HT-29 (cell line): ENCODE results near the gene ZYG11A. TPM values are rescaled to one million over a fixed set of nuclear protein-coding genes. Genes with fewer than 3 reads are reported as not detected.
A peak's percentile ranks its signal among the peaks of the same experiment; 100 is the strongest.

Source experiments
- DNase-seq: peaks from one replicate; pipeline ENCODE4 v3.0.0-alpha.2; 2015; ENCODE audit warnings: low spot score
- small RNA-seq: library from RNA; depleted of rRNA; stranded (forward); fragments of <200 nt; gene quantifications from one replicate; pipeline ENCODE3, GENCODE V24; 2014
- total RNA-seq: library from RNA; depleted of rRNA; stranded (reverse); fragments of >200 nt; shearing (Covaris generic); gene quantifications from 2 replicates; pipeline ENCODE4 v1.2.3, GENCODE V29; 2014; rRNA removed

ZYG11A gene
- total RNA-seq, 1 experiment from 2014 or later = not detected

DNA sequence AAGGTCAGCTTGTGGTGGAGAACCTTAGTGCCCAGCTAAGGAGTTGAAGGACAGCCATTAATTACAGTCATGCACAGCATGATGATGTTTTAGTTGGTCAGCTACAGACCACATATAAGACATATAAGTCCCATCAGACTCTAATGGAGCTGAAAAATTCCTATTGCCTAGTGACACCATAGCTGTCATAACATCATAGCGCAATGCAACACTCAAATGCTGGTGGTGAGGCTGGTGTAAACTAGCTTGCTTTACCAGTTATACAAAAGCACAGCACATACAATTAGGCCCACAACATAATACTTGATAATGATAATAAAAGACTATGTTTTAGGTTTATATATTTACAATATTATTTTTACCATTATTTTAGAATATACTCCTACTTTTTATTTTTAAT, 75.0 kb downstream of the ZYG11A start:
- no peak for DNase-seq

DNA sequence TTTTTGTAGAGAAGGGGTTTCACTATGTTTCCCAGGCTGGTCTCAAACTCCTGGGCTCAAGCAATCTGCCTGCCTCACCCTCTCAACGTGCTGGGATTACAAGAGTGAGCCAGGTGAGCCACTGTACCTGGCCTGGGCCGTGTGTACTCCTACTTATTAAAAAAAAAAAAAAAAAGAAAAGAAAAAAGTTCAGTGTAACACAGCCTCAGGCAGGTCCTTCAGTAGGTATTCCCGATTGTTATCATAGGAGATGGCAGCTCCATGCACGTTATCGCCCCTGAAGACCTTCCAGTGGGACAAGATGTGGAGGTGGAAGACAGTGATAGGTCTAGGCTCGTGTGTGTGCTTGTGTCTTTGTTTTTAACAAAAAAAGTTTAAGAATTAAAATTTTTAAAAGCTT, 75.6 kb downstream of the ZYG11A start:
- no peak for DNase-seq

DNA sequence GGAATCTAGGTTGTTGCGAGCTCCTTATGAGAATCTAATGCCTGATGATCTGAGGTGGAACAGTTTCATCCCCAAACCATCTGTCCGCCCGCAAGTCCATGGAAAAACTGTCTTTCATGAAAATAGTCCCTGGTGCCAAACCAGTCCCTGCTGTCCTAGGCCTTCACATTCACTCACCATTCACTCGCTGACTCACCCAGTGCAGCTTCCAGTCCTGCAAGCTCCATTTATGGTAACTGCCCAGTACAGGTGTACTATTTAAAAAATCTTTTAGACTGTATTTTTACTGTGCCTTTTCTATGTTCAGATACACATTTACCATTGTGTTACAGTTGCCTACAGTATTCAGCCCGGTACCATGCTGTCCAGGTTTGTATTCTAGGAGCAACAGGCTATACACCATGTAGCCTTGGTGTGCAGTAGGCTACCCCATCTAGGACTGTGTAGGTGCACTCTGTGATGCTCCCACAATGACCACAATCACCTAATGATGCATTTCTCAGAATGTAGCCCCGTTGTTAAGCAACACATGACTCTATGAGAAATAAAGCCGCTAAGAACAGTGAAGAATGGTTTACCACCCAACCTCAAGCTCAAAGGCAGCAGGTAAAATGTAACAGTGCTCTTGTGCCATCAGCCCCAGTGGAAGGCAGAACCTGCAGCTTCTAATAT, 76.6 kb downstream of the ZYG11A start:
- DNase-seq = no peak

DNA sequence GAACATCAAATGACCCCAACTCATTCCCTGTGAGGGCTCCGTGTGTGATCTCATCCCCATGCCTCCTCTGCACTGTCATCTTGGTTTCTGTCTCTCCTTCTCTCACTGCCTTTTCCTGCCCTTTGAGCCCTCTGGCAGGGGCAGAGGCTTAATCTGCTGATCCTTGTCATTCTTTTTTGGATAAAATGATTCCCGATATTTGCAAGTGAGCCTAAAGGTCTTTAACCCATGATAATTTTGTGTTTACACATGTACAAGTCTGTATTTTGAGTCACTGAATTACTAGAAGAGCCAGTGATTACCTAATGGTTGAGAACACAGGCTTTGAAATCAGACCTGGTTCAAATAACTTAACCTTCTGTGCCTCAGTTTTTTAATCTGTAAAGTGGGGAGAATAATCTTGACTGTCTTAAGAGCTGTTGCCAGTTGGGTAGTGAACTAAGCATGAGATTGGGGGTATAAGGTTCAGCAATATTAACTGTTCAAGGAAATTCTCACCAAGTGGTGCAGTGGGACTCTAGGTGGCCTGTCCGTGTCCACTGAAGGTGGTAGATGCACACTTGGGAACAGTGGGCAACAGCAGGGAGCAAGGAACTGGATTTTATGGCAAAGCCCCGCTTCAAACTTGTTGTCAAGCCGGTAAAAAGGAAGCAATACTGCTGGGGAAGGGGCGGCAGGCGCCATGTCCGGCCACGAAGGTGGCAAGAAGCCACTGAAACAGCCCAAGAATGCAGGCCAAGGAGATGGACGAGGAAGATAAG, 77.3 kb downstream of the ZYG11A start:
- DNase-seq = no peak

DNA sequence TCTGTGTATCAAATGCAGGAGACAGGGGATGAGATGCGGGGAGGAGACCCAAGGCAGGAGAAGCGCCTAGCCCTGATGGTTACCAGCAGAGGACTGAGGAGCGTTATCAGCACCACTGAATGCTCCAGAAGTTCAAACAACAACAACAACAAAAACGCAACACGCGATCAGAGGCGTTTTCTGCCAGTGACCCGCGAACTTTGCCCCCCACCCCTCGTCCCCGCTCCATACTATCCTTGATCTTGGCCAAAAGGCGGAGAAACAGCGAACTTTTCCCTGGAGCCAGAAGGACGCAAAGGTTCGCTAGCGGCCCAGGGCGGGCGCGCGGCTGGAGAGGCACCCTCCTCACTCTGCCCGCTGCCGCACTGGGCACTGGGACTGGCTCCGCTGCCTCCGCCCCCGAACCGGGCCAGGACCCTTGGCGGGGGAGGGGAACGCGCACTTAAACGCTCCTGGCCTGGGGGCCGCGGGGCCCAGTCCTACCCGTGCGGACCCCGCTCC, 78.3 kb downstream of the ZYG11A start:
- no peak for DNase-seq

DNA sequence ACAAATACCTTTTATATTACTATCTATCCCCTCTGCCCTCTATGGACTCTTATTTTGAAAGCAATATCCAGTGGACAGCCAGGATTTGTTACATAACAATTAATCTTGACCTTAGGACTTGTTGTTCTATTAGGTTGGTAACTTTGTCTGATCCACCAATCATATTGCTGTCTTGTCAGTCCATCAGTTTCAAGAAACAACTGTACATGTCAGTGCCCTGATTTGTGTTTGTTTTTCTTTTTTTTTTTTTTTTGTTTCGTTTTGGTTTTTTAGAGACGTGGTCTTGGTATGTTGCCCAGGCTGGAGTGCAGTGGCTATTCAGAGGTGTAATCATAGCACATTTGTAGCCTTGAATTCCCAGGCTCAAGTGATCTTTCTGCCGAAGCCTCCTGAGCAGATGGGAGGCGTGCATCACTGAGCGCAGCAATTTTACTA, 83.0 kb downstream of the ZYG11A start:
- DNase-seq = no peak

DNA sequence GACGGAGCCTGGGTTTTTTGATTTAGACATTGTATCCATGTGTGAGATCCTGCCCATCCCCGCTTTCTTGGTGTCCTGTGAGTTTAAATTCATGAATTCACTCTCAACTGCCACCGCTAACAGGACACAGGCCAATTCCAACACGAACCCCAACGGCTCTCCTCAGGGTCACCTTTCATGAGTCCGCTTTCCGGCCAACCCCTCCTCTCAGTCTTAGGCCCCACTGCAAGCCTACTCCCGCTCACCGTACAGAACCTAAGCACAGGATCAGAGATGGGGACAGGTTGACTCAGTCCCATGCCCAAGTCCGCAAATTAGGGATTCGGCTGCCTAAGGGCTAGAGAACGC, 84.3 kb downstream of the ZYG11A start:
- DNase-seq = no peak

DNA sequence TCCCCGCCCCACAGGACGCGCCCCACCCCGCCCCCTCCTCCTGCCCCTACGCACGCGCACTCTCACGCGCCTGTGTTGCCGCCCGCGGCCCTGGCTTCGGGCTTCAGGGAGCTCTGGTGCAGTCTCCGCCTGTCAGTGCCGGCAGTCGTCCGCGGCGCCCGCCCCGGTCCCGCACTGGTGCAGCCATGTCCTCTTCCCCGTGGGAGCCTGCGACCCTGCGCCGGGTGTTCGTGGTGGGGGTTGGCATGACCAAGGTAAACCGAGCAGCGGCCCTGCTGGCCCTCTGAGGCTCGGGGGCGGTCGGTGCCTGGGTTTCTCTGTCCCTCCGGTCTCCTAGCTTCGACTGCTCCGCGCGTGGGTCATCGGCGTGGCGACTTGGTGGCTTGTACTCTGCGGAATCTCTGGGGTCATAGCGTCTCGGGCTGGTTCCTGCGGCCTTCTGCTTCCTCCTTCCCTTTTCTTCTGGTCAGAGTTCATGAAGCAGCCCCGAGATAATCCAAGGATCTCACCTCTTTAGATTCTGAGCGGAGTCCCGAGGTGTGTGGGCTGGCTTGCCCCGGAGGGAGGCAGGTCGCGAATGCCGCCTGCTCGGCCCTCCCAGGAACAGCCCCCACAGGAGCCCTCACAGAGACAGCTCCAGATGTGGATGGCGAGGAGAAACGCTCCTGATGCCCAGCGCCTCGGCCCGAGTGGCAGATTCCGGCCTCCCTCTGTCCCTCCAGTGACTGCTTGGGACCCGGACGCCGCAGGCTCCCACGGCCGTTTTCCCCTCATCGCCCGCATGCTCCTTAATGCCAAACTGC, 84.9 kb downstream of the ZYG11A start, which contains the start of gene SCP2:
Gene SCP2, plus strand, starts transcription at position 65 of the 803 bp plus-strand sequence. Its CDS starts 121 bp downstream, at position 186.
- DNase-seq = peak; percentile 56

DNA sequence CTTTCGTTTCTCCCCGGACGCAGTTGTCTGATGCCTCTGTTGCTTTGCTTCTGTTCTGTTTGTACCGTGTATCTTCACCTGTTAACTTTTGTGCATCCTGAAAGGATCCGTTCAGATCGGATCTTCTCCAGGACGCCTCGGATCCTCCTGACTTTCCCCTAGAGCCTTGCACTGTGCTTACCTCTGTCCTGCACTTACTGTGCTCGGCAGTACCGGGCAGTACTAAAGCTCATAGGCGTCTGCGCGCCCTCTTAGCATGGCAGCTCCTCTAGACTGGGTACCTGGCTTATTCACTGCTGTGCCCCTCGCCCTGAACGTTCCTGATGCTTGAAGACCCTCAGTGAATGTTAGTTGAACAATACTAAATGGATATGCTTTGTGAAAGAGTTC, 85.5 kb downstream of the ZYG11A start:
- no peak for DNase-seq

DNA sequence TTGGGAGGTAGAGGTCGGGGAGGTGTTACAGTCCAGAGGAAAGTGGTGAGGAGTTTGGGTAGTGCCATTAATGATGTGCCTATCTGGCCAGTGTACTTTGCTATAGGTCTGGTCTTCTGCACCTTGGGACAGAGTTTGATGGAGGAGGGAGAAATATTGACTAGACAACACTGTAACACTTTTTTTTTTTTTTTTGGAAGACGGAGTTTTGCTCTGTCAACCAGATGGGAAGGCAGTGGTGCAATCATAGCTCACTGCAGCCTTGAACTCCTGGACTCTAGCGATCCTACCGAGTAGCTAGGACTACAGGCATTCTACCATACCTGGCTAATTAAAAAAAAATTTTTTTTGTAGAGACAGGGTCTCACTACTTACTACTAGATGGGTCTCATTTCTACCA, 86.5 kb downstream of the ZYG11A start:
- DNase-seq = no peak

DNA sequence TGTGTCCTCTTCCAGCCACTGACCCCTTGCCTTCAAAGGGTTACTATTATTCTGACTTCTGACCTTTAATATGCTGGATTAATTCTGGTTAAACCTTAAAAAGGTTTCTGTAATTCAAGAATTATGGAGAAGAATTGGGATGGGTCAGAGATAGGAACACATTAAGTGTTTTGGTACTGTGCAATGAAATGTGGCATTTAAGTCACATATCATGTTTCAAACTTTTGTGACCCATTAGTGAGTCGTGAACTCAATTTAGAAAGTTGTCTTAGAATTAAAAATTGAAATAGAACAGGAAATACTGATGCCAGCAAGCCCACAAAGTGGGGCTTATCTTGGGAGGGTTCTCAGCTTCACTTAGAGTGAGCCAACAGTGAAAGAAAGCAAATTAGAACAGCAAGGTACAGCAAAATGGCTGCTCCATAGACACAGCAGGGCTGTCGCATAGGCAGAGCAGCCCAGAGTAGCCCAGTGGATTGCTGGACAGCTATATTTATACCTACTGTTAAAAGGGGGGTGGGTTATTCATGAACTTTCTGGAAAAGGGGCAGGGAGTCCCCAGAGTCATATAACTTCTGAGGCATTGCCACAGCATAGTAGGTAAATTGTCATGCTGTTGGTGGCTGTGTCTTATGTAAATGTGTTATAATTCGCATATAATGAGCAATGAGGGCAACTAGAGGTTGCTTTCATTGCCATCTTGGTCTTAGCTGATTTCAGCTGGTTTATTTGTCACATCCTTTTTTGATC, 95.0 kb downstream of the ZYG11A start:
- DNase-seq = no peak

DNA sequence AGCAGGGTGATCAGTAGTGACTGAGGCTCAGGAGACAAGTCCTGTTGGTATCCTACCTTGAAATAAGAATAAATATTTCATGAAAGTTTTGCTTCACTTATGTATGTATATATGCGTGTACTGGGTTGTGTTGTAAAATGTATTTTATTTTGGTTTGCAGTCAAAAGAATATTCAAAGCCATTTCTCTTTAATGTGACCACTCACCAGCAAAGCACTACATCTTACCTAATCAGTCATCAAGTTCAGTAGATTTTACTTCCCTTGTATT, 95.6 kb downstream of the ZYG11A start:
- DNase-seq = no peak

DNA sequence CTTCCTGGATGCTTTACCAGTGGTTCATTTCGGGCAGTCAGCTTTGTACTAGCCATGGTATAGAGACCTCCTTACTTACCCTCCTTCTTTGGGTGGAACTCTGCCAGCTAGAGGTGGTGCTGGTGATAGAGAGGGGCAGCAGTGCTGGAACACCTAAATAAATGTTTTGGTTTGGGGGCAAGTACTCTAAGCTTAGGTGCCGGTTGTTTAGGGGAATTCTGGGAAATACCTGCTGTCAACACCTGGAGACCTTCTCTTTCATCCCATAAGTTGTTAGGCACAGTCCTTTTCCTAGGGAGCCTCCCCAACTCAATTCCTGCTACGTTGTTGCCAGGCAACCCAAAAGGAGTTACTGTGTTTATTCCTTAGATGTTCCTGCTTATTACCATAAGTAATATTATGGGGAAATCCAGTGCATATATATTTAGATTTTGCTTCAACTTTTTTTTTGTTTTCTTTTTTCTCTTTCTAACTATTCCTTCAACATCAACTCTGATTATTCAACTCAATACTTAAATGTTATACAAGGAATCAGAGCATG, 101.4 kb downstream of the ZYG11A start:
- DNase-seq = no peak

DNA sequence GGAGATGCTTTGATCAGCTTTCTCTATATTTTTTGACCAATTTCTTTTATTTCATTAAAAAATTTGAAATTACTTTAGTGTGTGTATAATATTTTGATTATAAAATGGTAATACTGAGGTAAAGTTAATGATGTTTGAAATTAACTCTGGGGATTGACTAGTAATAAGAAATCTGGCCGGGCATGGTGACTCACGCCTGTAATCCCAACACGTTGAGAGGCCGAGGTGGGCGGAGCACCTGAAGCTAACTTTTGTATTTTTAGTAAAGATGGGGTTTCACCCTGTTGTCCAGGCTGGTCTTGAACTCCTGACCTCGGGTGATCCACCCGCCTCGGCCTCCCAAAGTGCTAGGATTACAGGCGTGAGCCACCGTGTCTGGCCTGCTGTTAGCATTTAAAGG, 102.0 kb downstream of the ZYG11A start:
- no peak for DNase-seq

Small RNA genes lying within 50 kb of the gene (small RNA-seq; reads per million reads assigned to genes)
- gene AC099677.1 = not detected
- not detected for gene AC099677.2
- gene MIR1273F = not detected
- not detected for gene MIR1273G
- not detected for gene MIR5095
- gene RNU6-969P = not detected

Other genes with a start within 250 kb of the ZYG11A start
- not detected in 2 replicates for gene GPX7, start 240.4 kb upstream of the ZYG11A start, total RNA-seq
- gene SHISAL2A, start 209.6 kb upstream of the ZYG11A start, total RNA-seq = not detected in 2 replicates
- gene COA7, start 144.4 kb upstream of the ZYG11A start, total RNA-seq = 15.8 and 17.4 TPM in 2 replicates
- 3.3 and 6.5 TPM in 2 replicates for gene ZYG11B, start 116.3 kb upstream of the ZYG11A start, total RNA-seq
- gene ECHDC2, start 79.0 kb downstream of the ZYG11A start, total RNA-seq = 46.5 and 47.6 TPM in 2 replicates
- 48.1 and 48.7 TPM in 2 replicates for gene SCP2, start 84.5 kb downstream of the ZYG11A start, total RNA-seq
- gene PODN, start 219.5 kb downstream of the ZYG11A start, total RNA-seq = 0.03 TPM in 1 of 2 replicates, not detected in the other